ENCODE measurements around the gene OTOL1. TPM values are rescaled to one million over a fixed set of nuclear protein-coding genes. Genes with fewer than 3 reads are reported as not detected.
A peak's percentile ranks its signal among the peaks of the same experiment; 100 is the strongest.

Gene OTOL1
- polyA plus RNA-seq, 4 donors = not detected

DNA sequence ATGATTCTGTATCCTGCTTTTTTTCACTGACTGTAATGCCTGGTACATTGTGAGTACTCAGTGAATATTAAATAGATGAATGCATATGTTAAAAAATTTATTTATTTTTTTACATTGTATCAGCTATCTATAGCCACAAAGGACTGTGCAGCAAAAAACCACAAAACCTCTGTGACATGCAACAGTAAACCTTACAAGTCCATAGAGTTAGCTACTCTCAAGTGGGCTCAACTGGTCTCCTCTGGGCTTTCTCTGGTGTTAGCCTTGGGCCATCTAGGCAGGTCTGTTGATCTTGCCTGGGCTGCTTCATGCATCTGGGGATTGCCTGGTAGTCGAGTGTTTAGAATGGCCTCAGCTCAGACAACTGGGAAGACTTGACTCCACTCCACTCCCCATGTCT lies 35.3 kb downstream of the OTOL1 start:
- DNase-seq (ENCODE audit: low read depth in 4 of 4, low spot score in 2 of 4) = no peak

DNA sequence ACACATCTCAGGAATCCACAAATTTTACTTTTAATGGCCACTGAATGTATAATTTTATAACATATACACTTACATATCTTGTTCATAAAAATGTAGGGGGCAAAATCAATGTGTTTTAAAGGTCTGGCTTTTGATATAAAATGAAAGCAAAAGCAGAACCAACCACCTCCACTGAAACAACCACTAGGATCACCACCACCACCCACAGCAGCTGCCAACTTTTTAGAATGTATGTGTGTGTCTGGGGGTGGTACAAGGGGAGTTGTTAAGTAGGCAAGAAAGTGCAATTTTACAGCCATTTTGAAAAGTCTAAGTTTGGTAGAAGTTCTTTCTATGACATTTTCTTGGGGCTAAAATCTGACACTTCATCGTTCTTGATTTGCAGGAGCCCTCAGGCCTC lies 44.0 kb downstream of the OTOL1 start:
- no peak for DNase-seq (ENCODE audit: low read depth in 4 of 4, low spot score in 2 of 4)

DNA sequence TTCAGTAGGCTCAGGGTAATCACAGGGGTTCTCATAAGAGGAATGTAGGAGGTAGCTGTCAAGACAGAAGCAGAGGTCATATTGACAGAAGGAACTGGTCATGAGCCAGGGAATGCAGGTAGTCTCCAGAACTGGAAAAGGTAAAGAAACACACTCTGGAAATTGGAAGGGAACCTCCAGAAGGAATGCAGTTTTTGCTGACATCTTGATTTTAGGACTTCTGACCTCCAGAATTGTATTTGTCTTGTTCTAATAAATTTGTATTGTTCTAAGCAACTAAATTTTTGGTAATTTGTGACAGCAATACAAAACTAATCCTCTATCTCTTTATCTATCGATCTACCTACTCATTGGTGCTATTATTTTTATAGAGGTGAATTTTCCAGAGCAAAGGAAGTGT lies 49.2 kb downstream of the OTOL1 start:
- no peak for DNase-seq (ENCODE audit: low read depth in 4 of 4, low spot score in 2 of 4)

DNA sequence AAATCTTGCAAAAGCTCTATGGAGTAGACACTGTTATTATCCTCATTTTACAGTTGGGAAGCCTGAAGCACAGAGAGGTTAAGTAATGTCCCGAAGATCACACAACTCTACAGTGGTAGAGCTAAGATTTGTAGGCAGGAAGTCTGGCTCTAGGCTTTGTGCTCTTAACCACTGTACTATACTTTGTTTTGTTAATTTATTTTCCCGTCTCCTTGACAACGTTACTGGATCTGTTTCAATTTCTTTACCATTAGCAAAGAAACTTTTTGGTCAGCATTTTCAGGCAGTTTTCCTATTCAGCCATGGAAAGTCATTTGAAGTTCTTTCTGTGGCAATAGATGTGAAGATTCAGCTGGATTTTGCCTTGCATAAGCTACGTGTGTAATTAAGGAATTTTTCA lies 51.7 kb downstream of the OTOL1 start:
- DNase-seq (ENCODE audit: low read depth in 4 of 4, low spot score in 2 of 4) = peak in 1 of 4 donors; percentile 41

DNA sequence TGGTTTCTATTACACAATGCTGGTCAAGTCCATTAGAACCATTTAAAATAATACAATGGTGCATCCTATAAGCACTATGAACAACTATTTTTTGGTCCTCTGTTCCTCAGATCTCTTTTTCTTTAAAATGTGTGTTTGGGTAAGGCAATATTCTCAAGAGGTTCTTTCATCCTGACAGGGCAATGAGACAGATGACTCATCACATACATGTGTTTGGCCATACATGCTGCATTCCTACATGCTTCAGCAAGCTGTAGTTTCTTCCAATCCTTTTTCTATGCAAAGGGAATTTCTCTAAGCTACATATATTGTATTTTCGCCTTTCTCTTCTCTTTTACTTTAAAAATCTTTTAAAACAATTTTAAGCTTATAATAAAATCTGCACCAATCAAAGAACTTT lies 52.7 kb downstream of the OTOL1 start:
- no peak for DNase-seq (ENCODE audit: low read depth in 4 of 4, low spot score in 2 of 4)

DNA sequence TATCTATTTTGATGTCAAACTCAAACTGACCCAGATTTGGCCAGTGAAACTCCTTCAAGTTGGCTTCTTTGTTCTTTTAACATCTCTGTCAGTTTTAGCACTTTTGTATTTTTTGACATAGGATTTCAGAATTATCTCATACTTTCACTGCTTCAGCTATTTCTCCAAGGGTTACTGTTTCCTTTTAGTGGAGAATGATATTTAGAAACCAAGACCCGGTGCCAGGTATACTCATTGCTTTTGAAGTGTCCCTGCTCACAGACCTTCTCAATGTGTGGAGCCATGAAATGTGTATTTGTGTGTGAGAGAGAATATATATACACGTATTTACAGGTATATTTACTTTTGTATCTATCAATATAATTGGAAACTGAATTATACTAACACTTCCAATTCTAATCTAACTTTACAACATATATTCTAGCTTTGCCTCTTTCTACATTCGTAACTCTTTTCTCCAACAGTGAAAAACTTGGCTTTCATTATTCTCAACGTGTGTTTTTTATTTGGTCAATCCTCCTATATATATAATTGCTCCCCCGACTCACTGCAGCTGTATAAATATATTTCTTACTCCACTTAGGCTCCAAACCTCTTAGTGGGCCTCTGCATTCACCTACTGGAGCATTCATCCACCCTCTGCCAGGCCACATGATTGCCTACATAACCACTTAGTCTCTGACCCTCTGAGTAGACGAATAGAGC lies 54.0 kb downstream of the OTOL1 start:
- no peak for DNase-seq (ENCODE audit: low read depth in 4 of 4, low spot score in 2 of 4)

DNA sequence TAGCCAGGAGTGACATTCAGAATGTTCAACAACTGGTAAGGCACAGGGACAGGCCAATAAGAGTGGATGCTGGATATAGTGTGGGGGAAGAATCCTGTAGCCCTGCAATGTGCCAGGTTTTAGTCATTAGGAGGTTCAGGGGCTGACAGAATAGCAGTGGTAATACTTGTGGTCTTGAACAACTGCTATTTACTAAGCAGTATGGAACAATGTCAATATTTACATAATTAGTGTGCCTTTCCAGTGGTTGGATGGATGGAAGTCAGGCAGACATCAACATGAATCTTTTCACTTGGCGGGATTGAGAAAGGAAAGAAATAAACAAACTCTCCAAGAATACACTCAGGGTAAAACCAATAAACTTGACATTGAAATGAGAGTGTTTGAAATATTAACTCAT lies 55.1 kb downstream of the OTOL1 start:
- no peak for DNase-seq (ENCODE audit: low read depth in 4 of 4, low spot score in 2 of 4)

DNA sequence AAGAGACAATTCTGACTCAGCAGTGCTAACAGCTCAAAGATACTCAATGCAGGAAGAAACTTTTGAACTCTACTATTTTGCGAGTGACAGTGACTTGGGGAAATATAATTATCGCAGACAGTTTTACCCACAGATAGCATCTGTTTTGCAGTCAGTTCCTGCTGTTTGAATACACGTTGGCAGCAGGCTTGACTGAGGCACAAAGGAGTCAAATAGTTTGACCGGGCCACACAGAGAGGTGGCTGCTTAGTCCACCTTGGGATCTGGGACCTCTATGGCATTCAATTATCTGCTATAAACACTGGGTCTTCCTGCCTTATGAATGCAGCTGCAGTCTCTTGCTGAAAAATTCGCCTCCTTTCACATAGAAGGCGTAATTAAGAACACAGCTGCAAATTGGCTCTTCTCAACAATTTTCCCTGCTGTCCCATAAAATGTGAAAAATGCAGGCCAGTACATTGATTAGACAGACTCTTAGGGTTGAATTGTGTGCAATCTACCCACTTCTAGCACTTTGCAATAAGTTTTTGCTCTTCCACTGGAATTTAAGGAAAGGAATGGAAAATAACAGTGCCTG lies 56.5 kb downstream of the OTOL1 start:
- no peak for DNase-seq (ENCODE audit: low read depth in 4 of 4, low spot score in 2 of 4)

Other genes starting within 250 kb of the OTOL1 start
- 1 to 10 TPM; 2.4 to 6.0 (median 4.8) TPM for gene SPTSSB, start 125.3 kb upstream of the OTOL1 start, polyA plus RNA-seq (ENCODE audit: insufficient read length in 4 of 4)